ENCODE data around the gene IRX2. TPM values are rescaled to one million over a fixed set of nuclear protein-coding genes. Genes with fewer than 3 reads are reported as not detected.

IRX2 gene
- total RNA-seq, 4 donors from 2014 or later = not detected

- 70 to 81% methylated on average over 4 to 6 of the region's 6 CpGs for WGBS, 2 donors (ENCODE audit: low coverage in 1 of 2)
- Histone ChIP-seq H3K27ac (no peak overlapping the region), H3K4me1 (no peaks in the 10 kb centered on the region), H3K9me3 (no peaks in the 10 kb centered on the region), H3K4me3 (no peak overlapping the region), H3K36me3 (no peaks in the 10 kb centered on the region), H3K27me3 (peaks cover 3% of the 10 kb centered on the region)
- no peak for TF ChIP-seq POLR2AphosphoS5 (IDR thresholded peaks at IDR 0.05)
- TF ChIP-seq POLR2A (IDR thresholded peaks at IDR 0.05) = no peak
- no peak for TF ChIP-seq CTCF (IDR thresholded peaks at IDR 0.05)
- no peak for TF ChIP-seq EP300 (IDR thresholded peaks at IDR 0.05; ENCODE audit: low read depth)
- in situ Hi-C loops (cut with MboI; ENCODE audit: low pct_ligation_motif_present in 1 of 4, low pct_unique_long_range_greater_than_20kb in 1 of 4, low sequenced_read_pairs in 3 of 4) (no loop called here), intact Hi-C loops (cut with DNase I; ENCODE audit: low total_unique reads) (no loop called here)
- DNase-seq = no peak
Measured at GRCh38 chr5:2718115-2718514, 33.4 kb downstream of the IRX2 start.

DNA sequence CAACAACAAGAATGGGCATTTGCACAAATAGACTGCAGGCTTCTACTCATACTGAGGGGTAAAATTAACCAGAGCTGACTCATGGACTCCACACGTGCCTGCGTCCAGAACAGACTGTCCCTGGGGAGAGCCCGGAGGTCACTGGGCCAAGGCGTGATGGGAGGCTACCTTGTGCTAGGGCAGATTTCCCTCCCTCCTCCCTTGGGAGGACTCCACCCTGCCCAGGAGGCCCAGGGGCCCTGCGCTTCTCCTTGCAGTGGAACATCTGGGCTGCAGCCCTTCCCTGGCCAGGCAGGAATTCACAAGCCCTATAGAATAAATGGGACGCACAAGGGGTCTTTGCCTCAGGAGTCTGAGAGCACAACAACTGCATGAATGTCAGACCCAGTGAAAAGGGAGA lies 35.6 kb downstream of the IRX2 start:
- H3K27ac ChIP-seq = no peak overlapping the region
- intact Hi-C loops (cut with DNase I; ENCODE audit: low total_unique reads) = no loop called here
- H3K4me1 ChIP-seq = no peaks in the 10 kb centered on the region
- 77% methylated on average over 6 of the region's 6 CpGs; no CpG with 5 or more reads in 1 of the 2 donors for WGBS, 2 donors (ENCODE audit: low coverage in 1 of 2)
- DNase-seq = no peak
- TF ChIP-seq POLR2A (IDR thresholded peaks at IDR 0.05) (no peak), CTCF (IDR thresholded peaks at IDR 0.05) (no peak), EP300 (IDR thresholded peaks at IDR 0.05; ENCODE audit: low read depth) (no peak), POLR2AphosphoS5 (IDR thresholded peaks at IDR 0.05) (no peak)
- H3K27me3 ChIP-seq = peaks cover 3% of the 10 kb centered on the region
- in situ Hi-C loops (cut with MboI; ENCODE audit: low pct_ligation_motif_present in 1 of 4, low pct_unique_long_range_greater_than_20kb in 1 of 4, low sequenced_read_pairs in 3 of 4) = no loop called here
- no peaks in the 10 kb centered on the region for H3K36me3 ChIP-seq
- H3K4me3 ChIP-seq = no peak overlapping the region
- no peaks in the 10 kb centered on the region for H3K9me3 ChIP-seq

DNA sequence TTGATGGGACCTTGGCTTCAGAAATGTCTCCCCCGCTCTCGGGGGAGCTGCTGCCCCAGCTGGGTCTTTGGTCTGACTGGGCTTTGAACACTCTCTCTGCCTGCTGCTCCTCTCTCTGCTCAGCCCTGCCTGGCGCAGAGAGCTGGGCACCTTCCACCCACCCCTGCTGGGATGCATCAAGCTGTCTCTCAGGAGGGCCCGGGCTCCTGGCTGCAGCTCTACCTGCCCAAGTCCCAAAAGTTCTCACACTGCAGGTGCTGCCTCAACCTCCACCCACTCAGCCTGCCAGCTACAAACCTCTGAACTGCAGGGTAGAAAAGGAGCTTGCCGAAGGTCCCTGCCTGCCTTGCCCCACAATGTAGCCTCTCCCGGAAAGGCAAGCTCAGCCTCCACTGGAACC lies 36.7 kb downstream of the IRX2 start:
- in situ Hi-C loops (cut with MboI; ENCODE audit: low pct_ligation_motif_present in 1 of 4, low pct_unique_long_range_greater_than_20kb in 1 of 4, low sequenced_read_pairs in 3 of 4) = no loop called here

DNA sequence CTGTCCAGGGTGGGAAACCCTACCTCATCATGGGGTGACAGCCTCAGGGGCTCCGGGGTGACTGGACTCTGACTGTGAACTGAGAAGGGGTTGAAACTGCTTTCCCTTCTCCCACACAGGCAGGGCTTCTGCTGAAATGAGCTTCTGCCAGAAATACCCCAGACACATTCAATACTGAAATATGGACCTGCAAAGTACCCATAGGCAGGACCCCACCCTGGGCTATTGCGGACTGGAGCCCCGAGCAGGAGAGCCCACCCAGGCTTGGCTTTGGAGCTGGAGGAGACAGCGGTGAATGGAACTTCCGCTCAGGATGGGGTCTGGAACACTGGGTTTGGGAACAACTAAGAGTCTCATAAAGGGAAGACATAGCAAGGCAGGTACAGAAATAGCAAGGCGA lies 37.5 kb downstream of the IRX2 start:
- no peaks in the 10 kb centered on the region for H3K9me3 ChIP-seq
- H3K4me1 ChIP-seq = no peaks in the 10 kb centered on the region
- 75 to 89% methylated on average over 1 to 6 of the region's 6 CpGs for WGBS, 2 donors (ENCODE audit: low coverage in 1 of 2)
- no peak for TF ChIP-seq POLR2AphosphoS5 (IDR thresholded peaks at IDR 0.05)
- TF ChIP-seq CTCF (IDR thresholded peaks at IDR 0.05) = no peak
- TF ChIP-seq POLR2A (IDR thresholded peaks at IDR 0.05) = no peak
- no peak for DNase-seq
- H3K4me3 ChIP-seq = no peak overlapping the region
- intact Hi-C loops (cut with DNase I; ENCODE audit: low total_unique reads) (no loop called here), in situ Hi-C loops (cut with MboI; ENCODE audit: low pct_ligation_motif_present in 1 of 4, low pct_unique_long_range_greater_than_20kb in 1 of 4, low sequenced_read_pairs in 3 of 4) (no loop called here)
- no peaks in the 10 kb centered on the region for H3K36me3 ChIP-seq
- H3K27ac ChIP-seq = no peak overlapping the region
- no peaks in the 10 kb centered on the region for H3K27me3 ChIP-seq

More for the DNA sequence above, 36.7 kb downstream of the IRX2 start:
- Histone ChIP-seq H3K36me3 (no peaks in the 10 kb centered on the region), H3K27me3 (no peaks in the 10 kb centered on the region), H3K27ac (no peak overlapping the region), H3K4me3 (no peak overlapping the region), H3K9me3 (no peaks in the 10 kb centered on the region), H3K4me1 (no peaks in the 10 kb centered on the region)
- DNase-seq = no peak
- intact Hi-C loops (cut with DNase I; ENCODE audit: low total_unique reads) = no loop called here
- 81 to 100% methylated on average over 1 to 6 of the region's 6 CpGs for WGBS, 2 donors (ENCODE audit: low coverage in 1 of 2)
- TF ChIP-seq CTCF (IDR thresholded peaks at IDR 0.05) (no peak), EP300 (IDR thresholded peaks at IDR 0.05; ENCODE audit: low read depth) (no peak), POLR2AphosphoS5 (IDR thresholded peaks at IDR 0.05) (no peak), POLR2A (IDR thresholded peaks at IDR 0.05) (no peak)

All from transverse colon (tissue), 4 donors.